Brain microvascular endothelial cell (primary cell): ENCODE data around the gene ADAMTSL5.

ENCODE experiments used
- DNase-seq: peaks from one replicate; pipeline ENCODE4 v3.0.0-alpha.2; 2020
- H3K27ac ChIP-seq: fragments of 250-450 bp; sonication (Bioruptor Pico); 2 replicates; pipeline ENCODE4 v1.5.1; 2020; ENCODE audit warnings: mild to moderate bottlenecking, moderate library complexity
- H3K27me3 ChIP-seq: fragments of 250-450 bp; sonication (Bioruptor Pico); replicated peaks from 2 replicates; pipeline ENCODE4 v1.5.1; 2020; ENCODE audit warnings: mild to moderate bottlenecking
- H3K36me3 ChIP-seq: fragments of 250-450 bp; sonication (Bioruptor Pico); replicated peaks from 2 replicates; pipeline ENCODE4 v1.5.1; 2020; ENCODE audit warnings: mild to moderate bottlenecking
- H3K4me3 ChIP-seq: 2 replicates; pipeline ENCODE4 v1.5.1; 2011; ENCODE audit warnings: low read depth, mild to moderate bottlenecking, control low read depth, low read length, moderate library complexity
- in situ Hi-C: cut with HindIII; loops from 2 replicates; pipeline ENCODE4 v1.10.0; 2017; ENCODE audit warnings: low sequenced_read_pairs, low pct_ligation_motif_present
- TF ChIP-seq, protein P1 (sequence below): IDR thresholded peaks from 2 replicates; pipeline ENCODE4 v1.5.1; 2011; ENCODE audit warnings: low read depth, mild to moderate bottlenecking, moderate library complexity, low read length, control low read depth, inconsistent platforms; ENCODE audit errors: missing control alignments

ADAMTSL5 gene

DNA sequence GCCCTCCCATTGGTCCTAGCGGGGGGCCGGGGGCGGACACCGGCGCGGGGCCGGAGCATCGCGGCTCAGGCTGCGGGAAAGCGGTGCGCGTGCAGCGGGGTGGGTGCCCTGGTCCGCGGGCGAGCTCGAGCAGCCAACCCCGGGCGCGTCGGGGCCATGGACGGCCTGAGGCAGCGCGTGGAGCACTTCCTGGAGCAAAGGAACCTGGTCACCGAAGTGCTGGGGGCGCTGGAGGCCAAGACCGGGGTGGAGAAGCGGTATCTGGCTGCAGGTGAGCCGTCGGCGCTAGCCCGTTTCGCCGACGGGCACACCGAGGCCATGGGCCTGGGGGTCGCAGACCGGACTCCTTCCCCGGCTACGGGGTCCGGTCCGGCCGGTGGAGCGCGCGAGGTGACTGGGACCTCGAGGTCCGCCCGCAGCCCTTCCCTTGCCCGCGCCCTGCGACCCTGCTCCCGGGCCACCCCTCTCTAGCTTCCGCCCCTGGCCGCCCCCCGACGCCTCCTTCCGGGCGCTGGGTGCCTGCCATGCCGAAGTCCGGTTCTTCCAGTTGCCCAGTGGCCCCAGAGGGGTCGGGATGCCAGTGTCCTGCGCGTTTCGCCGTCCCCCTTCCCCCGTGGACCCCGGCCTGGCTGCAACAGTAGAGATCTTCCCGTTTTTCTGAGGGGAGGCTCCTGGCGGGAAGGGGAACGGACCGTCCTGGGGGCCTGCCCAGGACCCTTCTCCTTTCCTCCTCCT, 21.5 kb downstream of the ADAMTSL5 start, which contains the start of gene REEP6:
Gene REEP6, plus strand, starts transcription at position 68 of the 735 bp plus-strand sequence. Its CDS starts 89 bp downstream, at position 157.
- H3K27me3 ChIP-seq = no peaks in the 10 kb centered on the region
- no peak within 1 kb of the TSS for H3K27ac ChIP-seq
- no peaks in the 10 kb centered on the region for H3K36me3 ChIP-seq
- TF ChIP-seq, protein P1, sequence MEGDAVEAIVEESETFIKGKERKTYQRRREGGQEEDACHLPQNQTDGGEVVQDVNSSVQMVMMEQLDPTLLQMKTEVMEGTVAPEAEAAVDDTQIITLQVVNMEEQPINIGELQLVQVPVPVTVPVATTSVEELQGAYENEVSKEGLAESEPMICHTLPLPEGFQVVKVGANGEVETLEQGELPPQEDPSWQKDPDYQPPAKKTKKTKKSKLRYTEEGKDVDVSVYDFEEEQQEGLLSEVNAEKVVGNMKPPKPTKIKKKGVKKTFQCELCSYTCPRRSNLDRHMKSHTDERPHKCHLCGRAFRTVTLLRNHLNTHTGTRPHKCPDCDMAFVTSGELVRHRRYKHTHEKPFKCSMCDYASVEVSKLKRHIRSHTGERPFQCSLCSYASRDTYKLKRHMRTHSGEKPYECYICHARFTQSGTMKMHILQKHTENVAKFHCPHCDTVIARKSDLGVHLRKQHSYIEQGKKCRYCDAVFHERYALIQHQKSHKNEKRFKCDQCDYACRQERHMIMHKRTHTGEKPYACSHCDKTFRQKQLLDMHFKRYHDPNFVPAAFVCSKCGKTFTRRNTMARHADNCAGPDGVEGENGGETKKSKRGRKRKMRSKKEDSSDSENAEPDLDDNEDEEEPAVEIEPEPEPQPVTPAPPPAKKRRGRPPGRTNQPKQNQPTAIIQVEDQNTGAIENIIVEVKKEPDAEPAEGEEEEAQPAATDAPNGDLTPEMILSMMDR = no peak
- H3K4me3 ChIP-seq = peak within 1 kb of the TSS; percentile 60
- in situ Hi-C loops = no loop called here
- DNase-seq = no peak

DNA sequence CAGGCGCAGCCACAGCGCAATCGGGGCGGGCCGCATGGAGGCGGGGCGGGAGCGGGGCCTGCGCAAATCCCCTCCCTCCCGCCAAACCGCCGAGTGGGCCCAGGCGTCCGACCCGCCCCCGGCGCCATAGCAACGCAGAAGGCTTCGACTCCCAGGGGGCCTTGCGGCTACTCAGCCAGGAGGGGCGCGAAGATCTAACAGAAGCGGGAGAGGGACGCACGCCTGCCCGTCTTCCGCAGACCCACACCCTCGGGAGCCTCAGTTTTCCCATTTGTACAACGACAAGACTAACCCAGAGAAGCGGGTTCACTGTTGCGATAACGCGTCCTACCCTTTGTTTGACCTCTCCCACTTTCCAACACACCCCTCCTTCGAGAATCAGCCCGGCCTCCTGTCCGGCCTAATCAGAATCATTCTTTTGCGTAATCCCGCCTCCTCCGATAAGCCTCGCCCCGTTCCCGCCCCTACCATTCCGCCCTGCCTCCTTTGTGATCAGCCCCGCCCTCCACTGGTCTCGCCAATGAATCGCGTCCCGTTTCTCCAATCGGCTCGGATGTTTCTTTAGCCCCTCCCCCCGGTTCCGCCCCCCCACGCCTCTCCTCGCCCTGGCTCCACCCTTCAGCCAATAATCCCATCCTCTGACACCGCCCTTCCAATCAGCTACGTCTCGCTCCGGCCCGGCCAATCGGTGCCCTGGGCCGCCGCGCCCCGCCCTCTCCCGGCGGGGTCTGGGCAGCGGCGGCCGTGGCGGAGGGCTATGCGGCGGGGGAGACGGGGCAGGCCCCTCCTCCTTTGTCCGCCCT, 22.3 kb downstream of the ADAMTSL5 start, which contains the start of gene PCSK4:
Gene PCSK4, minus strand, starts transcription at position 40 of the 803 bp plus-strand sequence. Its CDS starts 4 bp downstream, at position 36.
- DNase-seq = peak; percentile 99
- H3K36me3 ChIP-seq = no peaks in the 10 kb centered on the region
- TF ChIP-seq, protein P1 = no peak
- no peaks in the 10 kb centered on the region for H3K27me3 ChIP-seq
- H3K4me3 ChIP-seq = peak within 1 kb of the TSS; percentile 60
- H3K27ac ChIP-seq = no peak within 1 kb of the TSS
- in situ Hi-C loops = no loop called here

DNA sequence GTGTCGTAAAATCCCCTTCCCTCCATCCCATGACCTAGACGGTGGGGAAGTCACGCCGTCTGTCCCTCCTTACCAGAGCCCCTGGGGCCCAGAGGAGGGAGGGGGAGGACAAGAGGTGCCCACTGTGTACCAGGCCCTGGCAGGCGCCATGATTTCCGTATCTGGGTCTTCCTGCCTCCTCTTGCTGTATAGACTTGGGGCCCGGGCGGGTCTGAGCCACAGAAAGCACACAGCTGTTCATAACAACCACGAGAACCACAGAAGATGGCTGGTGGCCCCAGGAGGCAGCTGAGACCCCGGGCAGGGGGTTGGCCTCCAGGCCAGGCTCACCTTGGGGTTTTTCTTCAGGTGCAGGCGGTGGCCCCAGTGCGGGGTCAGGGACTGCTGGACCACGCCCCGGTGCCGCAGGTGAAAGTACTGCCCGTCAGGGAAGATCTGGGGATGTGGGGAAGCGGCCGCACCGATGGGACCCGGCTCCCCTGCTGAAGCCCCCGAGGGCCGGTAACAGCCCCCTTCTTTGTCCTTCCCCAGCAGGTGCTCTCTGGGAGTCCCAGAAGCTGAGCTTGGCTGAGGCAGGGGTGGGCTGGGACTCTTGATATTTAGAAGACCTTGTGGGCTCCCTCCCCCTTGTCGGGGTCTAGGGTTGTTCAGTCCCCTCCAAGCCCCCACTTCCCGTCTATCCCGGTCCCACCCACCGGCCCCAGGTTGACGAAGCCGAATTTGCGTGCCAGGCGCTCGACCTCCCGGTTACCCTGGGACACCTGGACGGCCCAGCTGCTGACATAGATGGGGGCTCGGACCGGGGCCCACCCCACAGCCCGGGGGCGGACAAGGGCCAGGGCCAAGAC, 23.1 kb downstream of the ADAMTSL5 start:
- no peak for DNase-seq
- in situ Hi-C loops = no loop called here
- H3K27ac ChIP-seq = no peak overlapping the region

DNA sequence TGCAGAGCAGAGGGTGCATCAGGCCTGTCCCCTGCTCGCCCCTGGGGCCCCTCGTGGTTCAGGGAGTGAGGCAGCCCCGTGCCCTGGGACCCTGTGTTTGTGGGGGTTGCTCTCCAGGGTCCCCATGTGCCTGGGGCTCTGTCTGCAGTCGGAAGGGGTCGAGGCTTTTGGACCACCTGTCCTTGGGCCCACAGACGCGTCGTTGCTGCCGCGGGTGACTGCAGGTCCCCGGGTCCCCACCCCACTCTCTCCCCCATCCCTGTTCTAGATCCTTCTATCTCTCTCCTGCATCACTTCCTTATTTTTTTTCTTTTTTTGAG, 24.6 kb downstream of the ADAMTSL5 start:
- TF ChIP-seq, protein P1 = no peak
- Histone ChIP-seq H3K27me3 (no peaks in the 10 kb centered on the region), H3K27ac (no peak overlapping the region), H3K4me3 (no peak overlapping the region), H3K36me3 (no peaks in the 10 kb centered on the region)
- in situ Hi-C loops = no loop called here
- DNase-seq = no peak

More for the DNA sequence above, 23.1 kb downstream of the ADAMTSL5 start:
- TF ChIP-seq, protein P1 = no peak
- peak overlapping the region; percentile 60 for H3K4me3 ChIP-seq
- no peaks in the 10 kb centered on the region for H3K27me3 ChIP-seq
- no peaks in the 10 kb centered on the region for H3K36me3 ChIP-seq

DNA sequence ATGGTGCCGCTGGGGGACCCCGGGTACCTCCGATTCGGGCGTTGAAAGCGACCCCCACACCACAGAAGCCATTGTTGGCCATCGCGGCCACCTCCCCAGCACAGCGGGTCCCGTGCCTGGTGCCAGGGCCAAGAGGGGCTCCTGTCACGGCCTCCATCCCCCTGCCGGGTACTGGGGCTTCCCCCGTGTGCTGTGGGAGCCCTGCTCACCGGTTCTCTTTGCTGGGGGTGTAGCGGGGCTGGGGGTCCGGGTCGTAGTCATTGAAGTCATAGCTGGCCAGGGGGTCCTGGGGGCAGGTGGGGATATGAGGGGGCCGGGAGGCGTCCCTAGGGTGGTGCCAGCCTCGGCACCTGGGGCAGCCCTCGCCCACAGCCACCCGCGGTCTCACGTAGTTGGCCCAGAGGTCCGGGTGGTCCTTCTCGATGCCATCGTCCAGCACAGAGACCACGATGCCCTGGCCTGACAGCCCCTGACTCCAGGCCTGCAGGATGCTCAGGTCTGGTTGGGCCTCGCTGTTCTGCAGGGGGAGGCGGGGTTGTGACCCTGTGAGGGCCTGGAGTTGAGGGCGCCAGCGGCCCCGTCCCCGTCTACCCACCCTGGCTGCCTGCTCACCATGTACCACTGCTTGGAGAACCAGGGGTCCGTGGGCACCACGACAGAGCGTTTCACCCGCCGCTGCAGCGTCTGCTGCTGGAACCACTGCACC, 25.1 kb downstream of the ADAMTSL5 start:
- H3K27ac ChIP-seq = no peak overlapping the region
- TF ChIP-seq, protein P1 = no peak
- H3K36me3 ChIP-seq = no peaks in the 10 kb centered on the region
- no peak overlapping the region for H3K4me3 ChIP-seq
- in situ Hi-C loops = no loop called here
- no peak for DNase-seq
- H3K27me3 ChIP-seq = no peaks in the 10 kb centered on the region
